Choroid plexus epithelial cell (primary cell): ENCODE results near the gene TAS2R60.
"Not testable (repeated sequence)": the region's sequence is repeated elsewhere in the genome, so short reads cannot be mapped to it uniquely, and the experiment has no call there.

ENCODE experiments used
- DNase-seq: peaks from one replicate; pipeline ENCODE4 v3.0.0-alpha.2; 2010; ENCODE audit warnings: low read depth
- H3K4me3 ChIP-seq: 2 replicates; pipeline ENCODE4 v1.5.1; 2011; ENCODE audit warnings: low read depth, mild to moderate bottlenecking, control low read depth, low read length, moderate library complexity
- TF ChIP-seq, protein P1 (sequence below): conservative IDR thresholded peaks from 2 replicates; pipeline ENCODE4 v1.5.1; 2011; ENCODE audit warnings: low read depth, mild to moderate bottlenecking, control low read depth, inconsistent platforms, low read length, moderate library complexity

The TAS2R60 gene

DNA sequence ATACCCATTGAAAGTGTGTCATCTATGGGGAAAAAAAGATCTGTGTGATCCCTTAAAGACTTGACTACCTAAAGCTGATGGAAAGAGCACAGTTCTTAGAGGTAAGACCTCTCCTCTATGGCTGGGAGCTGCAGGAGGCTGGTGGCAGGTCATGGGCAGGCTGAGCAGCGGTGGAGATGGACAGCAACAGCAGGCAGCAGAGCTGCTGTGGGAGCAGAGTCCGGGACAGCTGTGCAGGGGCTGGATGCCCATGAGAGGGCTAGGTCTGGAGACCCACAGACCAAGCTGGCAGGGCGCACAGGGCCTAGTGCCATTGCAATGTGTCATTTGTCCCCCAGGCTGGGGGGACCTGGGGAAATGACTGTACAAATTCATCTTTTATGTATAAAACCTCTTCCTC lies 21.2 kb upstream of the TAS2R60 start:
- TF ChIP-seq, protein P1, sequence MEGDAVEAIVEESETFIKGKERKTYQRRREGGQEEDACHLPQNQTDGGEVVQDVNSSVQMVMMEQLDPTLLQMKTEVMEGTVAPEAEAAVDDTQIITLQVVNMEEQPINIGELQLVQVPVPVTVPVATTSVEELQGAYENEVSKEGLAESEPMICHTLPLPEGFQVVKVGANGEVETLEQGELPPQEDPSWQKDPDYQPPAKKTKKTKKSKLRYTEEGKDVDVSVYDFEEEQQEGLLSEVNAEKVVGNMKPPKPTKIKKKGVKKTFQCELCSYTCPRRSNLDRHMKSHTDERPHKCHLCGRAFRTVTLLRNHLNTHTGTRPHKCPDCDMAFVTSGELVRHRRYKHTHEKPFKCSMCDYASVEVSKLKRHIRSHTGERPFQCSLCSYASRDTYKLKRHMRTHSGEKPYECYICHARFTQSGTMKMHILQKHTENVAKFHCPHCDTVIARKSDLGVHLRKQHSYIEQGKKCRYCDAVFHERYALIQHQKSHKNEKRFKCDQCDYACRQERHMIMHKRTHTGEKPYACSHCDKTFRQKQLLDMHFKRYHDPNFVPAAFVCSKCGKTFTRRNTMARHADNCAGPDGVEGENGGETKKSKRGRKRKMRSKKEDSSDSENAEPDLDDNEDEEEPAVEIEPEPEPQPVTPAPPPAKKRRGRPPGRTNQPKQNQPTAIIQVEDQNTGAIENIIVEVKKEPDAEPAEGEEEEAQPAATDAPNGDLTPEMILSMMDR = no peak

DNA sequence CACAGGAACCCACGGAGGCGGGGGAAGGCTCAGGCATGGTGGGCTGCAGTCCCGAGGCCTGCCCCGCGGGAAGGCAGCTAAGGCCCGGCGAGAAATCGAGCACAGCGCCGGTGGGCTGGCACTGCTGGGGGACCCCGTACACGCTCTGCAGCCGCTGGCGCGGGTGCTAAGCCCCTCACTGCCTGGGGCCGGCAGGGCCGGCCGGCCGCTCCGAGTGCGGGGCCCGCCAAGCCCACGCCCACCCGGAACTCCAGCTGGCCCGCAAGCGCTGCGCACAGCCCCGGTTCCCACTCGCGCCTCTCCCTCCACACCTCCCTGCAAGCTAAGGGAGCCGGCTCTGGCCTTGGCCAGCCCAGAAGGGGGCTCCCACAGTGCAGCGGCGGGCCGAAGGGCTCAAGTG lies 18.8 kb upstream of the TAS2R60 start:
- H3K4me3 ChIP-seq = not testable (repeated sequence)

More for the DNA sequence above, 21.2 kb upstream of the TAS2R60 start:
- DNase-seq = no peak
- H3K4me3 ChIP-seq = no peak overlapping the region

DNA sequence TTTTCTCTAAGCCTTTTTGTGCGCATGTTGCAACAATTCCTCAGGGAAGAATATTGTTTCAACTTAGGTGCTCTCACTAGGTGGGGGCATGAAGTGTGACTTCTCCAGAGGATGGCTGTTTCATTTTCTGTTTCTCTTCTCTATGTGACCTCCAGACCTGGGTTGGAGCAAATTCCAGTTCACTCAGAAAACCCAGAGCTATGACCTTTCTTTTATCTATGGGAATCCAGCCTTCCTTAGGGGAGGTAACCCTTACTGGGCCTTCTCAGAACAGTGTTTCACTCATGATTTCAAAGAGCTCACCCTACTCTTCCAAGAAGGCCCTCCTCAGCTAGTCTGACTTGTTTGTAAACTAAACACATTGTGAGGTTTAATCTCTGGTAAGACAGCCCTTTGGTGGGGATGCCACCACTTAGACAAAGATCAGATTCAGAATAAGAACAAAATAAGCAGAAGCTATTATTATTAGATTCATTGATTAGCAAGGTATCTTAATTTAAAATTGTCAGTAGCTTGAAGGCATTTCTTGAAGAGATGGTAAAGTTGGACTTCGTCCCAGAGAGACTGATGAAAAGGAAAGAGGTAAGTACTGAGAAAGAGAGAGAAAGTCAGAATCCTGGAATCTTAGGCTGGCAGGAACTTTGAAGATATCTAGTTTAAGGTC lies 16.6 kb upstream of the TAS2R60 start:
- TF ChIP-seq, protein P1 = no peak
- DNase-seq = no peak
- no peak overlapping the region for H3K4me3 ChIP-seq

More for the DNA sequence above, 18.8 kb upstream of the TAS2R60 start:
- not testable (repeated sequence) for DNase-seq

DNA sequence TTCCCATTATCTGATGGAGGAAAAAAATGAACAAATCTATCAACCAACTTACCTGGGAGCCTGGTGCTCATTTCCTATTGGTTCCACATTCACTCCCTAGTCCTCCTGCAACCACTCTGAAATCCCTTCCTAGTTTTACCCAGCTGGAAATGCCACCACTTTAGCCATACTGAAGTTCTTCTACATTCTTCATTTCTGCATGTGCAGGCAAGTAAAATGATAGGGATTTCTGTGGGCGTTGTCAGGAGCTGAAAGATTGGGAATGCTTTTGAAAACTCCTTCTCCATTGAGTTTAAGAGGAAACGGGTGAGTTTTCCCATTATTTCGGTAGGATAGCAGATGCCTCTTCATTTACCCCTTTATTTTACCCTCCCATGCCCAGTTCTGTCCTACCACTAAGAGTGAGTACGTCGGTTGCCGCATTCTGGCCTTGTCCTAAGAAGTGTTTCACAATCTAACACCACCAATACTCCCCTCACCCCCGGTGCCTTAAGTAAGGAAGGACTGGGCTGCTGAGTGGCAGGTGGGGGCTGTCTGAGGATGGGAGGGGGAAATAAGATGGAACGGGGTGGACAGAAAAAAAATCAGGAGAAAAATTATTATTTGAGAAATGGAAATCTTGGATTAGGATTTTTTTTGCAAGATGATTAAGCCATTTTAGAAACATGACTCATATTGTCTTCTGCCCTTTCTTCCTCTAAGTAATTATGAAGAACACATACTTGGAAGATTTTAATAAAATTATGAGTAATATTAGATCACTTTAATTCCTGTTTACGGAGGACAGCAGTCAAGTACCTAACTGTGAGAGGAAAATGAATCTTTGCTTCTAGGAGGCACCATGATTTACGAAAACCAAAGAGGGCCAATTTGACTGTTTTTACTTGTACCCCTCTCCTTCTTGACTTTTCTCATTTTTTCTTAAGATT lies 13.2 kb upstream of the TAS2R60 start:
- H3K4me3 ChIP-seq = no peak overlapping the region
- peak; percentile 24 for DNase-seq
- TF ChIP-seq, protein P1 = no peak

DNA sequence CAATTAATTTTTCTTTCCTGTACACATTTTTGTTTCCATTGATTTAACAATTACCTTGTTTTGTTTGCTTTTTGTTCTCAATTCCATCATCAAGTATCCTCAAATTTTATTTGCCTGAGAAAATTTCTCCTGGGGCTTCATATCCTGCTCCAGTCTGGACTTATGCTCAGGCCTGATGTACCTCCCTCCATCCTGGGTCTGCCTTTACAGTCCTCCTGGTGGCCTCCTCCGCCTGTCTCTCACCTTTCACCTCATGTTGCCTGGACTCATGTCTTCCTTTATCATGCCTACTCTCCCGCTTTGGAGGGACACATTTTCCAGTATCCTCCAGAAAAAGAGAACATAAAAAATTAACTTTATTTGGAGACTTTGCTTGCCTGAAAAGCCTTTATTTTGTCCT lies 12.1 kb upstream of the TAS2R60 start:
- no peak for DNase-seq
- TF ChIP-seq, protein P1 = no peak

DNA sequence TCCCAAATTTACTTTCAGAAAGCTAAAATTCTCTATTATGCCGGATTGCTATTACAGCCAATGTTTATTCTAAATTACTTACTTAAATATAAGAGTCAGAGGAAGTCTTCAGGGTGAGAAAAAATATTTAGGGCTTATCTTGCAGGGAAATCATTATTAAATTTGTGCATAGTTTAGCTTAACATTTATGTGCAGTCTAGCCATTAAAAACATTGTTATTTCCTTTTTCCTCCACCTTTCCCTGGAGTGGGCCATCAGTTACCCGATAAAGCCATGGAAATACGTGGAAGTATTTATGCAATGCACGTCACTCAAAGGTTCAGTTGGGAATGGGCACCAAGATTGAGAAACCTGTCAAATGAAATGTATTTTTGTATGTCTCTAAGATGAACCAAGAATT lies 9.5 kb upstream of the TAS2R60 start:
- TF ChIP-seq, protein P1 = no peak
- DNase-seq = no peak
- H3K4me3 ChIP-seq = no peak overlapping the region

More for the DNA sequence above, 12.1 kb upstream of the TAS2R60 start:
- no peak overlapping the region for H3K4me3 ChIP-seq

DNA sequence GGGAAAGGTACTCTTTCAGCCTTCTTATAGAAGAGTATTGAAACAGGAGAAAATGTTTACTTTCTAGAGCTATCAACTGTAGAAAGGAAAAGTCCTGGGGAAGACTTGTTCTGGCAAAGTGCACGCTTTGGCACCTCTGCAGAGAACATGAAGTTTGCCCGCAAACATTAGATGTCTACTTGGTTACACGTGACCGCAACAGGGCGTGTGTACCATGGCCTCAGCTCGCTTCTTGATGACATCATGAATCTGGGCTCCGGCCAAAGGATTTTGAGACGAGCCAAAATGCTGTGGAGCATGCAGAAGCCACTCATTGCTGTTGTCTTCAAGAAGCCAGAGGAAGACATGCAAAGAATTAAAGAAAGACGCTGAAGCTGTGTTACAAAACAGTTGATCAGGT lies 8.6 kb upstream of the TAS2R60 start:
- TF ChIP-seq, protein P1 = no peak
- DNase-seq = no peak
- no peak overlapping the region for H3K4me3 ChIP-seq
